HCT116 (cell line): Measurements from ENCODE around the gene KLHL20.
"Not testable (repeated sequence)": the region's sequence is repeated elsewhere in the genome, so short reads cannot be mapped to it uniquely, and the experiment has no call there.

Experiments used
- EZH2 ChIP-seq: fragments of 200-600 bp; sonication (generic); IDR thresholded peaks from 2 replicates; pipeline ENCODE4 v1.6.1; 2017; ENCODE audit warnings: antibody characterized with exemption, mixed run types
- JUND ChIP-seq: IDR thresholded peaks from 2 replicates; pipeline ENCODE4 v1.6.1; 2012
- POLR2A ChIP-seq: IDR thresholded peaks from 2 replicates; pipeline ENCODE4 v1.7.0; 2011; ENCODE audit warnings: borderline replicate concordance; ENCODE audit not compliant: insufficient read depth, insufficient read length; ENCODE audit errors: extremely low read depth
- POLR2AphosphoS5 ChIP-seq: IDR thresholded peaks from 2 replicates; pipeline ENCODE4 v1.6.1; 2011; ENCODE audit warnings: mild to moderate bottlenecking, low read depth, low read length, moderate library complexity
- RAD21 ChIP-seq: IDR thresholded peaks from 2 replicates; pipeline ENCODE4 v1.6.1; 2012; ENCODE audit warnings: low read depth, mild to moderate bottlenecking
- YY1 ChIP-seq: IDR thresholded peaks from 2 replicates; pipeline ENCODE4 v1.6.1; 2011; ENCODE audit warnings: low read length, low read depth, moderate library complexity, mild to moderate bottlenecking; ENCODE audit not compliant: insufficient replicate concordance; ENCODE audit errors: extremely low read depth
- TF ChIP-seq, protein P1 (sequence below): IDR thresholded peaks from 2 replicates; pipeline ENCODE4 v1.6.1; 2011; ENCODE audit warnings: mild to moderate bottlenecking, low read length, moderate library complexity; ENCODE audit not compliant: insufficient replicate concordance; ENCODE audit errors: extremely low read depth
- TF ChIP-seq, protein P2 (sequence below): IDR thresholded peaks from 2 replicates; pipeline ENCODE4 v1.6.1; 2012; ENCODE audit warnings: low read depth
- TF ChIP-seq, protein P3 (sequence below), 3 experiments: fragments of 200-600 bp in 1 of 3; sonication (generic) in 1 of 3; IDR thresholded peaks in 2 of 3; conservative IDR thresholded peaks in 1 of 3; 2 replicates each; pipeline ENCODE4 v1.5.1; 2012 to 2017; ENCODE audit warnings: low read depth in 2 of 3, low read length in 2 of 3, antibody characterized with exemption in 1 of 3, borderline replicate concordance in 1 of 3, control low read depth in 1 of 3, mild to moderate bottlenecking in 1 of 3, mixed read lengths in 1 of 3, mixed run types in 1 of 3, moderate library complexity in 1 of 3; ENCODE audit not compliant: insufficient read depth in 1 of 3
- TF ChIP-seq, protein P4 (sequence below): IDR thresholded peaks from 2 replicates; pipeline ENCODE4 v1.6.1; 2012

DNA sequence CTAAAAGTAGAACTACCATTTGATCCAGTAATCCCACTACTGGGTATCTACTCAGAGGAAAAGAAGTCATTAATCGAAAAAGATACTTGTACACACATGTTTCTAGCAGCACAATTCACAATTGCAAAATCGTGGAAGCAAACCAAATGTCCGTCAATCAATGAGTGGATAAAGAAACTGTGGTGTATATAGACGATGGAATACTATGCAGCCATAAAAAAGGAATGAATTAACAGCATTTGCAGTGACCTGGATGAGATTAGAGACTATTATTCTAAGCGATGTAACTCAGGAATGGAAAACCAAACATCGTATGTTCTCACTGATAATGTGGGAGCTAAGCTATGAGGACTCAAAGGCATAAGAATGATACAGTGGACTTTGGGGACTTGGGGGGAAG lies 49.5 kb downstream of the KLHL20 start:
- TF ChIP-seq JUND, EZH2, POLR2A, RAD21, YY1, POLR2AphosphoS5: not testable (repeated sequence)
- TF ChIP-seq, protein P1, sequence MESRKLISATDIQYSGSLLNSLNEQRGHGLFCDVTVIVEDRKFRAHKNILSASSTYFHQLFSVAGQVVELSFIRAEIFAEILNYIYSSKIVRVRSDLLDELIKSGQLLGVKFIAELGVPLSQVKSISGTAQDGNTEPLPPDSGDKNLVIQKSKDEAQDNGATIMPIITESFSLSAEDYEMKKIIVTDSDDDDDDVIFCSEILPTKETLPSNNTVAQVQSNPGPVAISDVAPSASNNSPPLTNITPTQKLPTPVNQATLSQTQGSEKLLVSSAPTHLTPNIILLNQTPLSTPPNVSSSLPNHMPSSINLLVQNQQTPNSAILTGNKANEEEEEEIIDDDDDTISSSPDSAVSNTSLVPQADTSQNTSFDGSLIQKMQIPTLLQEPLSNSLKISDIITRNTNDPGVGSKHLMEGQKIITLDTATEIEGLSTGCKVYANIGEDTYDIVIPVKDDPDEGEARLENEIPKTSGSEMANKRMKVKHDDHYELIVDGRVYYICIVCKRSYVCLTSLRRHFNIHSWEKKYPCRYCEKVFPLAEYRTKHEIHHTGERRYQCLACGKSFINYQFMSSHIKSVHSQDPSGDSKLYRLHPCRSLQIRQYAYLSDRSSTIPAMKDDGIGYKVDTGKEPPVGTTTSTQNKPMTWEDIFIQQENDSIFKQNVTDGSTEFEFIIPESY: not testable (repeated sequence)
- TF ChIP-seq, protein P2, sequence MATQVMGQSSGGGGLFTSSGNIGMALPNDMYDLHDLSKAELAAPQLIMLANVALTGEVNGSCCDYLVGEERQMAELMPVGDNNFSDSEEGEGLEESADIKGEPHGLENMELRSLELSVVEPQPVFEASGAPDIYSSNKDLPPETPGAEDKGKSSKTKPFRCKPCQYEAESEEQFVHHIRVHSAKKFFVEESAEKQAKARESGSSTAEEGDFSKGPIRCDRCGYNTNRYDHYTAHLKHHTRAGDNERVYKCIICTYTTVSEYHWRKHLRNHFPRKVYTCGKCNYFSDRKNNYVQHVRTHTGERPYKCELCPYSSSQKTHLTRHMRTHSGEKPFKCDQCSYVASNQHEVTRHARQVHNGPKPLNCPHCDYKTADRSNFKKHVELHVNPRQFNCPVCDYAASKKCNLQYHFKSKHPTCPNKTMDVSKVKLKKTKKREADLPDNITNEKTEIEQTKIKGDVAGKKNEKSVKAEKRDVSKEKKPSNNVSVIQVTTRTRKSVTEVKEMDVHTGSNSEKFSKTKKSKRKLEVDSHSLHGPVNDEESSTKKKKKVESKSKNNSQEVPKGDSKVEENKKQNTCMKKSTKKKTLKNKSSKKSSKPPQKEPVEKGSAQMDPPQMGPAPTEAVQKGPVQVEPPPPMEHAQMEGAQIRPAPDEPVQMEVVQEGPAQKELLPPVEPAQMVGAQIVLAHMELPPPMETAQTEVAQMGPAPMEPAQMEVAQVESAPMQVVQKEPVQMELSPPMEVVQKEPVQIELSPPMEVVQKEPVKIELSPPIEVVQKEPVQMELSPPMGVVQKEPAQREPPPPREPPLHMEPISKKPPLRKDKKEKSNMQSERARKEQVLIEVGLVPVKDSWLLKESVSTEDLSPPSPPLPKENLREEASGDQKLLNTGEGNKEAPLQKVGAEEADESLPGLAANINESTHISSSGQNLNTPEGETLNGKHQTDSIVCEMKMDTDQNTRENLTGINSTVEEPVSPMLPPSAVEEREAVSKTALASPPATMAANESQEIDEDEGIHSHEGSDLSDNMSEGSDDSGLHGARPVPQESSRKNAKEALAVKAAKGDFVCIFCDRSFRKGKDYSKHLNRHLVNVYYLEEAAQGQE: not testable (repeated sequence)
- TF ChIP-seq, protein P3, sequence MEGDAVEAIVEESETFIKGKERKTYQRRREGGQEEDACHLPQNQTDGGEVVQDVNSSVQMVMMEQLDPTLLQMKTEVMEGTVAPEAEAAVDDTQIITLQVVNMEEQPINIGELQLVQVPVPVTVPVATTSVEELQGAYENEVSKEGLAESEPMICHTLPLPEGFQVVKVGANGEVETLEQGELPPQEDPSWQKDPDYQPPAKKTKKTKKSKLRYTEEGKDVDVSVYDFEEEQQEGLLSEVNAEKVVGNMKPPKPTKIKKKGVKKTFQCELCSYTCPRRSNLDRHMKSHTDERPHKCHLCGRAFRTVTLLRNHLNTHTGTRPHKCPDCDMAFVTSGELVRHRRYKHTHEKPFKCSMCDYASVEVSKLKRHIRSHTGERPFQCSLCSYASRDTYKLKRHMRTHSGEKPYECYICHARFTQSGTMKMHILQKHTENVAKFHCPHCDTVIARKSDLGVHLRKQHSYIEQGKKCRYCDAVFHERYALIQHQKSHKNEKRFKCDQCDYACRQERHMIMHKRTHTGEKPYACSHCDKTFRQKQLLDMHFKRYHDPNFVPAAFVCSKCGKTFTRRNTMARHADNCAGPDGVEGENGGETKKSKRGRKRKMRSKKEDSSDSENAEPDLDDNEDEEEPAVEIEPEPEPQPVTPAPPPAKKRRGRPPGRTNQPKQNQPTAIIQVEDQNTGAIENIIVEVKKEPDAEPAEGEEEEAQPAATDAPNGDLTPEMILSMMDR (IDR thresholded peaks at IDR 0.05 in 2 of 3, conservative IDR thresholded peaks at IDR 0.05 in 1 of 3; ENCODE audit: borderline replicate concordance in 1 of 3, insufficient read depth in 1 of 3, low read depth in 2 of 3, low read length in 2 of 3): not testable (repeated sequence)
- TF ChIP-seq, protein P4, sequence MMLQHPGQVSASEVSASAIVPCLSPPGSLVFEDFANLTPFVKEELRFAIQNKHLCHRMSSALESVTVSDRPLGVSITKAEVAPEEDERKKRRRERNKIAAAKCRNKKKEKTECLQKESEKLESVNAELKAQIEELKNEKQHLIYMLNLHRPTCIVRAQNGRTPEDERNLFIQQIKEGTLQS: not testable (repeated sequence)
